GM18517 (cell line): ENCODE data around the gene TFG.

Source experiments
- ATAC-seq: cut with Tn5 transposase; IDR thresholded peaks from one replicate; pipeline ENCODE4 v1.9.1; 2021; ENCODE audit warnings: mild to moderate bottlenecking, moderate library complexity; ENCODE audit not compliant: unreplicated experiment

TFG gene

GRCh38 chr3:100703865-100704264 is 5.4 kb upstream of the TFG start:
- no peak for ATAC-seq

- ATAC-seq = no peak
Observed at GRCh38 chr3:100706365-100706764, 2.9 kb upstream of the TFG start.

DNA sequence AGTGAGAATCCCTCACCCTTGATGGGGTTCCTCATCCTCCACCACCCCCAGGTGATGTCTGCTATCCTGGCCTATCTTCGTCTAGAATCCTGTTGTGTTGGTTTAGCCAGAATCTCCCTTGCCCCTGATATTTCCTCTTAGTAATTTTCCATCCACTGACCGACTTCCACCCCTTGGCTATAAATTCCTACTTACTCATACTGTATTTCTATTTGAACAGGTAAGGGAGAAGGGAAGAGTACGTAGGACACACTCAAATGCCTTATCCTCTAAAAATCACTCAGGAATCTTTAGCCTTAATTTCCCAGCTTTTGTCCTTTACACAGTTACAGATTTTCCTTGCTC is 678 bp upstream of the TFG start:
- no peak for ATAC-seq

DNA sequence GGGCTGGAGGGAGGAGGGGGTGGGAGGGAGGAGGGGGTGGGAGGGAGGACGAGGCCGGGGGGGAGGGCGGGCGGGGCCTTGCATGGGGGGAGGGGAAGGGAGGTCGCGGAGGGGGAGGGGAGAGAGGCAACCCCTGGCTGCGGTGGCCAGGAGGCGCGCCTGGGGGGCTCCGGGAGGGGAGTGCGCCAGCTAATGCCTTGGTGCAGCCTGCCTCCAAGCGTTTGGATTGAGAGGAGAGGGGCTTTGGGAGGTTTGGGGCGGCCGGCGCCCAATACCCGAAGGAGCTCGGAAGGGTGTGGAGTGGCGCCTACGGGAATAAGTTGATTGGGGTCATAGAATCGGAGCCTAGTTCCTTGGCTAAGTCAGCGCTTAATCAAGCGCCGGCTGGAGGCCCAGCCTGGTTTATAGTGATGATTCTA is 557 bp downstream of the TFG start:
- ATAC-seq = no peak

DNA sequence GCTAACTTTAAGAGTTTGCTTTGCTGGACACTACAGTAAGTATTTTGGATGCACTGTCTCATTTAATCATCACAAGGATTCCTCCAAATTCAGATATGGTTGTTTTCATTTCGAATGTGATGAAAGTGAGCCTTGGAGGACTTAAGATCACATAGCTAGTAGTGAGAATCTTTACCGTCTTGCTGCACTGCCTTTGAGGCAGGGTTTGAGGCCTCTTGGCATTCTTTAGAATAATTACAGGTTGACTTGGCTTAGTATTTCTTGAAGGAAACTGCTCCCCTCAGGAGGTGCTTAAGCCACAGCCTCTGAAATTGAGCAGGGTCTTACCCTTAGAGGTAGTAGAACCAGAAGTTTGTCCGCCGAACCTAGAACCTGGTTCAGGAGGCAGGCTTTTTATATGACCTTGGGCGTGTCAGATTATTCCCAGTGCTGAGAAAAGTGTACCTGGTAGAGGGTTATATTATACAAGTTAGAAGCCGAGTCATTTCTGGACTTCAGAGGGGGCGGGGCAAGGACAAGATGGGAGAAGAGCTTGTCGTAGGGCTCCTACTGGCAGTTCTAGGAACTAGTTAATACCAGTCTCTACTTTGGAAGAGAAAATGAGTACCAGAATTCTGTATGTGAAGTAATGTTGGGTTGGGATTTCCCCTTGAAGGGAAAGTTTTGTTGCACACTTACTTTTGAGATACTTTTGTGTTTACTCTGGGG is 1.1 kb downstream of the TFG start:
- ATAC-seq = peak; percentile 28

- no peak for ATAC-seq
Observed at GRCh38 chr3:100715176-100715575, 5.9 kb downstream of the TFG start.

GRCh38 chr3:100717063-100717462 is 7.8 kb downstream of the TFG start:
- no peak for ATAC-seq

DNA sequence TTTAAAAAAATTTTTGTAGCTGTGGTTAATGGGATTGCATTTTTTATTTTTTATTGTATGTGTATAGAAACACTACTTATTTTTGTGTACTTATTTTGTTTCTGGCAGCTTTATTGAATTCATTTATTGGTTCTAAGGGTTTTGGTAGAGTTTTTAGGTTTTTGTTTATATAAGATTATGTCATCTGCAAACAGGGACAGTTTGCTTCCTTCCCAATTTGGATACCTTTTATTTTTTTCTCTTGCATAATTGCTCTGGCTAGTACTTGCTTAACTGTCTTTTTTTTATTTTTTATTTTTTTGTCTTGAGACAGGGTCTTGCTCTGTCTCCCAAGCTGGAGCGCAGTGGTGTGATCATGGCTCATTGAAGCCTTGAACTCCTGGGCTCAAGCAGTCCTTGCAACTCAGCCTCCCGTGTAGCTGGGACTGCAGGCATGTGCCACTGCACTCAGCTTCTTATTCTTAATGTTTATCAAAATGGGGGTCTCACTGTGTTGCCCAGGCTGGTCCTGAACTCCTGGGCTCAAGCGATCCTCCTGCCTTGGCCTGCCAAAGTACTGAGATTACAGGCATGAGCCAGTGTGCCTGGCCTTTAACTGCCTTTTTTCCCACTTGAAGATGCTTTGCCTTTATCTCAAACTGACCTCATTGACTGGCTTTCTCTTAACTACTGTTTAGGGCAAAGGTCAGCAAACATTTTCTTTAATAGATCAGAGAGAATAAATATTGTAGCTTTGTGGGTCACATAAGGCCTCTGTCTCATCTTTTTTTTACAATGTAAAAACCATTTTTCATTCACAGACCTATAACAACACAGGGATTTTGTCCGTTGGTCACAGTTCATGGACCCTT is 8.6 kb downstream of the TFG start:
- ATAC-seq = no peak

GRCh38 chr3:100719136-100719535 is 9.8 kb downstream of the TFG start:
- no peak for ATAC-seq

DNA sequence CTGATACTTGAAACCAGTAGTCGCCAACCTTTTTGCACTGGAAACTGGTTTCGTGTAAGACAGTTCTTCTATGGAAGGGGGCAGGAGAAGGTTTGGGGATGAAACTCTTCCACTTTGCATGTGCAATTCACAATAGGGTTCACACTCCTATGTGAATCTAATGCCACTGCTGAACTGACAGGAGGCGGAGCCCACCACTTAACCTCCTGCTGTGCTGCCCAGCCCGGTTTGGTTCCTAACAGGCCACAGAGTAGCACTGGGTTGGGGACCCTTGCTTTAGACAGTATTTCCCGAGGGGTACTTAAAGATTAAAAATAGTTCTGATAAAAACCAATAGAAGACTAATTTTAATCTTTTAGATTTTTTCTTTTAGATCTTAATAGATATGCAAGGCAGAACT is 11.1 kb downstream of the TFG start:
- ATAC-seq = no peak

DNA sequence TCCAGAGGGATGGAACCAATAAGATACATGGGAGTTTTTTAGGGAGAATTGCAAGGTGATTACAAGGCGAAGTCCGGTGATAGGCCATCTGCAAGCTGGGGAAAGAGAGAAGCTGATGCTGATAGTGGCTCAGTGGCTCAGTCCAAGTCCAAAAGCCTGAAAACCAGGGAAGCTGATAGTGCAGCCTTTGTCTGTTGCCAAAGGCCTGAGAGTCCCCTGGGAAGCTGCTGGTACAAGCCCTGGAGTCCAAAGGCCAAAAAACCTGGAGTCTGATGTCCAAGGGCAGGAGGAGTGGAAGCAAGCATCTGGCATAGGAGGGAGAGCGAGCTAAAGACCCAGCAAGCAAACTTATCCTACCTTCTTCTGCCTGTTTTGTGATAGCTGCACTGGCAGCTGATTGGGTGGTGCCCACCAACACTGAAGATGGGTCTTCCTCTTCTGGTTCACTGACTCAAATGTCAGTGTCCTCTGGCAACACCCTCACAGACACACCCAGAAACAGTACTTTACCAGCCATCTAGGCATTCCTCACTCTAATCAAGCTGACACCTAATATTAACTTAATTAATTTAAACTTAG is 16.7 kb downstream of the TFG start:
- ATAC-seq = no peak

DNA sequence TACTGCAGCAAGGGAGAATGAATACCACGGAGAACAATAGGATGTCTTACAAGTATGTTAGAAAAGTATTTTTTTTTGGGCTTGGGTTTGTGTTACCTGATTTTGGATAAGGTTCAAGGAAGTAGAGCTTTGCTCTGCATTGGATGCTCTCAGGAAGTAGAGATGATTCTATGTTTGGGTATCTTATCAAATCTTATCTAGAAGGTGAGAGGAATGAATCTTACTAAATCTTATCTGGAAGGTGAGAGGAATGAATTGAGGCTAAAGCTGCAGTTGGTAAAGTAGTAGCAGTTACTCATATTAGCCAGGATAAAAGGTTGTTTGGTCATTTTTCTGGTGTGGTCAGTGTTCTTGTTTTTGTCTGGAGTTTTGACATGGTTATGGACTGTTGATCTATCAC is 17.4 kb downstream of the TFG start:
- no peak for ATAC-seq

GRCh38 chr3:100730524-100730923 is 21.2 kb downstream of the TFG start:
- ATAC-seq = no peak

DNA sequence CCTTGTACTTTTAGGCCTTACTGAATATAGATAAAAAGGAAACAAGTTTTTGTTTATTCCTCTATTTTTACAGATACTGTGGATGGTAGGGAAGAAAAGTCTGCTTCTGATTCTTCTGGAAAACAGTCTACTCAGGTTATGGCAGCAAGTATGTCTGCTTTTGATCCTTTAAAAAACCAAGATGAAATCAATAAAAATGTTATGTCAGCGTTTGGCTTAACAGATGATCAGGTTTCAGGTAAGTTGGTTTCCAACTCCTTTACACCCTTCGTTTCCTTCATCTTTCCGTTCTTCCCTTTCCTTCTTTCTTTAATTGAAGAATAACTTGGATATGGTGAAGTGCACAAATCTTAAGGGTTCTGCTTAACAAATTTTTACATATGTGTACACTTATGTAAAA is 23.1 kb downstream of the TFG start:
- no peak for ATAC-seq

DNA sequence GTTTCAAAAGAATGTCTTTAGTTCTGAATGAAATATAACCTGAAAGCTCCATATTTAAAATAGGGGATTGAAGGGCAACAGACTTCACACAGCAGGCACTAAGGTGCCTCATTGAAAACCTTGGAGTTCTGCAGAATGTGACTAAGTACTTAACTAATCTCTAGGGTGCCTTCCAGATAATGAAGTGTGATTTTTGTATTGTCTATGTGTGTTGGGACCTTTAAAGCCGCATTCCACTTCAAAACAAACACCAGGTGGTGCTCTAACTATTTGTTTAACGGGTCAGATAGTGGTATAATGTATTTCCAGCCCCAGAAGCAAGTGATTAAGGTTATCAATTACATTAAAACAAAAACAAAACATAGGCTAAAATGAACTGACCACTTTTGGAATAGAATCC is 28.0 kb downstream of the TFG start:
- no peak for ATAC-seq

GRCh38 chr3:100740207-100740606 is 30.9 kb downstream of the TFG start:
- no peak for ATAC-seq

- ATAC-seq = no peak
Observed at GRCh38 chr3:100743535-100743934, 34.2 kb downstream of the TFG start.

DNA sequence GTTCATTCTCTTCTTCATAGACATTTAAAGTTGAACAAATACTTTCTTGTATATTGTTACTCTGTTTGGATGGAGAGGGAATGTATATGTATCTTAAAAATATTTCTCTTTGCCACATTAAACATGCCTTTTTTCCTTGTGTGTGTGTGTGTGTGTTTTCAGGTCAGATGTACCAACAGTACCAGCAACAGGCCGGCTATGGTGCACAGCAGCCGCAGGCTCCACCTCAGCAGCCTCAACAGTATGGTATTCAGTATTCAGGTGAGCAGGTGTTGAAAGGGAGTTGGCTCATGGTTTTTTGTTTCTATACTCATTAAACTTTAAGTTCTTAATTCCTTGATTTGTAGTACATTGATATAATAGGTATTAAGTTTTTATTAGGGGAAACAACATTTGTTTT is 35.4 kb downstream of the TFG start:
- no peak for ATAC-seq

- no peak for ATAC-seq
Observed at GRCh38 chr3:100745617-100746016, 36.3 kb downstream of the TFG start.

DNA sequence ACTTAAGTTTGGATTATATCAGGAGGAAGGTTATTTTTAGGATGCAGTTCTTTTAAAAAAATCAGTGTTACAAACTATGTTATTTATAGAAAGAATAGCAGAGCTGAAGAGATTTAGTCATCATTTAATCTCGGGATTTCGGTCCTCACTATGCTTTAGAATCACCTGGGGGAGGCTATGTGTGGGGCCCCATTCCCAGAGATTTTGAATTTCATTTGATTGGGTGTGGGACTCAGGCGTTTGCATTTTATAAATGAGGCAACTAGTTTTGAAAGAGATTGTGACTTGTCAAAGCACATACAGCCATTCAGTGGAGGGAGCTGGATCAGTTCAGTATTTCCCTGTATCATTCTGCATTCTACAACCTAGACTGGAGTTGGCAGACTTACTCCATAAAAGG is 36.8 kb downstream of the TFG start:
- ATAC-seq = no peak

- no peak for ATAC-seq
Observed at GRCh38 chr3:100748220-100748619, 38.9 kb downstream of the TFG start.

DNA sequence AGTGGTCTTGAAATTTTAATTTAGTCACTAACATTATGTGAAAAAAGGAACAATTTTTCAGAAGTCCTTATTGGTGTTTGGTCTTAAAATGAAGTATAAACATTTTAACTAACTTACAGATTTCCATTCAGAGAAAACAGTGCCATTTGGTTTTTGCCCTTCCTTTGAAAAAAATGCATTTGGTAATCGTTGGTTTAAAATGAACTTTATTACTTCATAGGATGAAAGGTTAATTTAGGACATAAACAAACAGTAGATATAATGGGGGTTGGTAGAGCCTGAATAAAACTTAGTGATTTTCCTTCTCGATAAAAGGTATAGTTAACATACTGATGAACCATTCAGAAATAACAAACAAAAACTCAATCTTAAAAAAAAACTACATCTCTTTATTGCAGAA is 39.7 kb downstream of the TFG start:
- no peak for ATAC-seq
